Calu3 (cell line): ENCODE data around the gene AQP9. TPM values are rescaled to one million over a fixed set of nuclear protein-coding genes. Genes with fewer than 3 reads are reported as not detected.

Experiments
- BruUV-seq: library from RNA; stranded (reverse); fragments of 400-500 nt; replicated peaks from 2 replicates; lab custom pipeline; 2021; lab: Mats Ljungman, UMichigan
- CTCF ChIA-PET: fragments of 300-600 bp; sonication (Branson Sonifier 250); formaldehyde crosslinking; loops from one replicate; lab custom pipeline; 2022; ENCODE audit warnings: antibody characterized with exemption; lab: Charles Lee
- DNase-seq: peaks from one replicate; pipeline ENCODE4 v3.0.0; 2022
- H3K27ac Mint-ChIP-seq: one replicate; pipeline ENCODE4 v1.8.0; 2022; ENCODE audit warnings: mixed read lengths; ENCODE audit not compliant: unreplicated experiment
- H3K27me3 Mint-ChIP-seq: one replicate; pipeline ENCODE4 v1.8.0; 2022; ENCODE audit warnings: mixed read lengths; ENCODE audit not compliant: unreplicated experiment
- H3K36me3 Mint-ChIP-seq: one replicate; pipeline ENCODE4 v1.8.0; 2022; ENCODE audit warnings: mild to moderate bottlenecking, moderate library complexity, mixed read lengths; ENCODE audit not compliant: insufficient read depth, unreplicated experiment
- H3K4me1 Mint-ChIP-seq: one replicate; pipeline ENCODE4 v1.8.0; 2022; ENCODE audit warnings: mild to moderate bottlenecking, low read depth, mixed read lengths; ENCODE audit not compliant: unreplicated experiment
- H3K4me3 Mint-ChIP-seq: one replicate; pipeline ENCODE4 v1.8.0; 2022; ENCODE audit warnings: mild to moderate bottlenecking, low read depth, moderate library complexity, mixed read lengths; ENCODE audit not compliant: unreplicated experiment
- H3K9me3 Mint-ChIP-seq: one replicate; pipeline ENCODE4 v1.8.0; 2022; ENCODE audit warnings: low read depth, mixed read lengths; ENCODE audit not compliant: unreplicated experiment
- intact Hi-C: fragments of 100-400 bp; cut with micrococcal nuclease; formaldehyde crosslinking; loops from one replicate; pipeline ENCODE4 v1.10.0; 2022; ENCODE audit not compliant: unreplicated experiment
- total RNA-seq: library from RNA; stranded (reverse); gene quantifications from 2 replicates; pipeline ENCODE4 v1.2.3, GENCODE V29; 2022
- TF ChIP-seq, protein P1 (sequence below): fragments of 200-600 bp; IDR thresholded peaks from one replicate; pipeline ENCODE4 v1.8.0; 2022; ENCODE audit warnings: antibody characterized with exemption; ENCODE audit not compliant: unreplicated experiment

Gene AQP9
- total RNA-seq, 1 experiment from 2014 or later, result not detected

DNA sequence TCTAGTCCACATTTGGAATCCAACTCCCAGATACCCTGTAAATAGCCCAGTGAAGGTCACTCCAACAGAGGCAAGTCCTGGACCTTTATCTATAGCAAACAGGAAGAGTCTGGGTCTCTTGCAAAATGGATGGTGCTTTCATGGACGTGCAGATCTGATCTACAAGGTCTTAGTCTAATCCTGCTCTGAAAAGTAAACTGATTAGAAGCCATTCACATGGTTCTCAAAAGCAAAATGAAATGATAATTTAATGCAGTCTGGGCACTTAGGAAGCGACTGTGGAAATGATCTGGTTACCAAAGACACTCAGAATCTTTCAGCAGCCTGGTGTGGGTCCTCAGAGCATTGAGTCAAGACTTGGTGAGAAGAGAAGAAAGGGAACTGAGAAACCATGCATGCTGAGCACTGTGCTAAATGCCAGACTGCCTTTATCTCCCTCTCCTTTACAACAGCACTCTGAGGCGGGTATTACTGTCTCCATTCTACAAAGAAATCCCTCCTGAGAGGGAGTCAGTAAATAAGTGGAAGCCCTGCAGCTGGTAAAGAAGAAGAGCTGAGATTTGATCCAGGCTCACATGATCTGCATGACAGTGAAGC lies 29.0 kb downstream of the AQP9 start:
- Mint-ChIP-seq H3K4me3 (no peak overlapping the region), H3K27me3 (peaks cover 95% of the 10 kb centered on the region), H3K4me1 (no peaks in the 10 kb centered on the region), H3K36me3 (no peaks in the 10 kb centered on the region), H3K27ac (no peak overlapping the region), H3K9me3 (no peaks in the 10 kb centered on the region)
- intact Hi-C loops, result no loop called here
- BruUV-seq, result no TSS peak
- DNase-seq, result no peak
- CTCF ChIA-PET, result no interaction called here
- TF ChIP-seq, protein P1, sequence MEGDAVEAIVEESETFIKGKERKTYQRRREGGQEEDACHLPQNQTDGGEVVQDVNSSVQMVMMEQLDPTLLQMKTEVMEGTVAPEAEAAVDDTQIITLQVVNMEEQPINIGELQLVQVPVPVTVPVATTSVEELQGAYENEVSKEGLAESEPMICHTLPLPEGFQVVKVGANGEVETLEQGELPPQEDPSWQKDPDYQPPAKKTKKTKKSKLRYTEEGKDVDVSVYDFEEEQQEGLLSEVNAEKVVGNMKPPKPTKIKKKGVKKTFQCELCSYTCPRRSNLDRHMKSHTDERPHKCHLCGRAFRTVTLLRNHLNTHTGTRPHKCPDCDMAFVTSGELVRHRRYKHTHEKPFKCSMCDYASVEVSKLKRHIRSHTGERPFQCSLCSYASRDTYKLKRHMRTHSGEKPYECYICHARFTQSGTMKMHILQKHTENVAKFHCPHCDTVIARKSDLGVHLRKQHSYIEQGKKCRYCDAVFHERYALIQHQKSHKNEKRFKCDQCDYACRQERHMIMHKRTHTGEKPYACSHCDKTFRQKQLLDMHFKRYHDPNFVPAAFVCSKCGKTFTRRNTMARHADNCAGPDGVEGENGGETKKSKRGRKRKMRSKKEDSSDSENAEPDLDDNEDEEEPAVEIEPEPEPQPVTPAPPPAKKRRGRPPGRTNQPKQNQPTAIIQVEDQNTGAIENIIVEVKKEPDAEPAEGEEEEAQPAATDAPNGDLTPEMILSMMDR, result no peak

DNA sequence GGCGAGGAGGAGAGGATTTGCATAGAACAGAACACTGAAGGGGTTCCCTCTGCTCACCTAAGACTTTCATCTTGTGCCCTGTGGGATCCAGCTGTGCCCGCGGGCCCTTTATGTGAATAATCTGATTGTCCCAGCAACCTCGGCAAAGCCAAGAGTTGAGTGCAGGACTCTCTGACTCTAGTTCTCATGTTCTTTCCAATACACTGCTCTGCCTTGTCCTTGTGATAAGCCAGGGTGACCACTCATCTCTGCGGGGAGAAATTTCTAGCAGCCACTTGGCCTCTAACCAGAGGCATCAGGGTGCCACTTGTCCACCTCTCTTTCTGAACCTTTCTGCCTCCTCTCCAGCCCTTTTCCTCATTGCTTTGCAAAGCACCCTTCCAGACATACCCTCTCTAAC lies 31.8 kb downstream of the AQP9 start:
- Mint-ChIP-seq H3K27ac (no peak overlapping the region), H3K9me3 (no peaks in the 10 kb centered on the region), H3K27me3 (peaks cover 84% of the 10 kb centered on the region), H3K4me3 (no peak overlapping the region), H3K4me1 (no peaks in the 10 kb centered on the region), H3K36me3 (no peaks in the 10 kb centered on the region)
- BruUV-seq, result no TSS peak
- DNase-seq, result no peak
- intact Hi-C loops, result no loop called here
- CTCF ChIA-PET, result no interaction called here
- TF ChIP-seq, protein P1, result no peak

DNA sequence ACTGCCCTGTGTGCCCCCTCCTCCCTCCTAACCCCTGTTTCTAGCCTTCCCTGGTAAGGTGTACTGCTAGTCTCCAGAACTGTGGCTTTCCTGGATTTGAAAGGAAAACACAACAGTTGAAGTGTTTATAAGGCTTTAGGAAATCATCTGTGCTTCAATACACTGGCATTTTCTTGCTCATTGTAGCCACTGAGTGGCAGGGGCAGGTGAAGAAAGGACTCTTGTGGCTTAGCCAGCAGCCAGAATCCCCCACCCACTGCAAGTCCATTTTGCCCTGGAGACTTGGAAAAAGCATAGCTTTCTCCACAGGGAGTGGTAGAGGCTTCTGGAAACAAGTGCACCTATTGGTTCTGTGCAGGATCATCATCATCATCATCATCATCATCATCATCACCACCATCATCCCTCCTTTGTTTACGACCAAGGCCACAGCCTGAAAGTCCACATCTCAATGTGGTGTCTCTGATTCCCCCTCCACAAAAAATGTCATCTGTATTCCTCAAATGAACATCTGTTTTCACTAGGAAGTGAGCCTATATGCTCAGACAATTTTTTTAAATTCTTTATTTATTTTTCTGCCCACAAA lies 33.4 kb downstream of the AQP9 start:
- Mint-ChIP-seq H3K4me3 (no peak overlapping the region), H3K27ac (no peak overlapping the region), H3K36me3 (no peaks in the 10 kb centered on the region), H3K4me1 (no peaks in the 10 kb centered on the region), H3K27me3 (peaks cover 72% of the 10 kb centered on the region), H3K9me3 (no peaks in the 10 kb centered on the region)
- BruUV-seq, result no TSS peak
- intact Hi-C loops, result no loop called here
- CTCF ChIA-PET, result interaction anchor here (0.7 kb wide), 1 partner anchor 125 kb away, joined by 3 read pairs; no protein-coding TSS in a partner anchor
- DNase-seq, result no peak
- TF ChIP-seq, protein P1, result no peak

DNA sequence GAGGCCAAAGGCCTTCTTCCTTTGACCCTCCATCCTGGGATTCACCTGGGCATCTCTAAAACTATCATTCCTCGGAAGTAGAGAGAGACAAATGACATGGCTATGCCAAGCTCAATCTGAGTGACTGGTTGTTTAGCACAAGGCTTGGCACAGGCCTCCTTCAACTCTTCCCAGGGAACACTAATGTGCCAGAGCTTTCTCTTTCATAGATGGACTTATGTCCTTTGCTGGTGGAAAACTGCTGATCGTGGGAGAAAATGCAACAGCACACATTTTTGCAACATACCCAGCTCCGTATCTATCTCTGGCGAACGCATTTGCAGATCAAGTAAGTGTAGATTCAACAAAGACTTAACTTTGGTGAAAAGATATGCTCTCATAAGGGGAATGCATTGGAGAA lies 36.5 kb downstream of the AQP9 start:
- H3K4me3 Mint-ChIP-seq, result no peak overlapping the region
- H3K4me1 Mint-ChIP-seq, result no peaks in the 10 kb centered on the region
- no TSS peak for BruUV-seq
- no peak overlapping the region for H3K27ac Mint-ChIP-seq
- no peaks in the 10 kb centered on the region for H3K9me3 Mint-ChIP-seq
- no peaks in the 10 kb centered on the region for H3K36me3 Mint-ChIP-seq
- no peak for DNase-seq
- CTCF ChIA-PET, result no interaction called here
- H3K27me3 Mint-ChIP-seq, result peaks cover 41% of the 10 kb centered on the region
- TF ChIP-seq, protein P1, result no peak
- intact Hi-C loops, result no loop called here
